HUES6 (cell line): ENCODE measurements around the gene NPFFR1.

Experiments
- H3K27ac ChIP-seq: 2 replicates; pipeline ENCODE4 v1.7.0; 2013; ENCODE audit warnings: low read depth, mild to moderate bottlenecking, low read length, inconsistent platforms
- H3K27me3 ChIP-seq: 2 replicates; pipeline ENCODE4 v1.6.1; 2013; ENCODE audit warnings: low read length; ENCODE audit not compliant: control insufficient read depth, insufficient read depth
- H3K36me3 ChIP-seq: 2 replicates; pipeline ENCODE4 v1.6.1; 2013; ENCODE audit warnings: low read length; ENCODE audit not compliant: control insufficient read depth, insufficient read depth
- H3K4me1 ChIP-seq: 2 replicates; pipeline ENCODE4 v1.6.1; 2013; ENCODE audit warnings: low read length; ENCODE audit not compliant: control insufficient read depth, insufficient read depth
- H3K4me3 ChIP-seq: 2 replicates; pipeline ENCODE4 v1.5.1; 2013; ENCODE audit warnings: low read depth, low read length
- H3K9ac ChIP-seq: one replicate; pipeline ENCODE4 v1.6.1; 2013; ENCODE audit warnings: mild to moderate bottlenecking, low read length
- H3K9me3 ChIP-seq: 2 replicates; pipeline ENCODE4 v1.6.1; 2013; ENCODE audit warnings: low read depth, low read length; ENCODE audit not compliant: control insufficient read depth, insufficient read depth

NPFFR1 gene

DNA sequence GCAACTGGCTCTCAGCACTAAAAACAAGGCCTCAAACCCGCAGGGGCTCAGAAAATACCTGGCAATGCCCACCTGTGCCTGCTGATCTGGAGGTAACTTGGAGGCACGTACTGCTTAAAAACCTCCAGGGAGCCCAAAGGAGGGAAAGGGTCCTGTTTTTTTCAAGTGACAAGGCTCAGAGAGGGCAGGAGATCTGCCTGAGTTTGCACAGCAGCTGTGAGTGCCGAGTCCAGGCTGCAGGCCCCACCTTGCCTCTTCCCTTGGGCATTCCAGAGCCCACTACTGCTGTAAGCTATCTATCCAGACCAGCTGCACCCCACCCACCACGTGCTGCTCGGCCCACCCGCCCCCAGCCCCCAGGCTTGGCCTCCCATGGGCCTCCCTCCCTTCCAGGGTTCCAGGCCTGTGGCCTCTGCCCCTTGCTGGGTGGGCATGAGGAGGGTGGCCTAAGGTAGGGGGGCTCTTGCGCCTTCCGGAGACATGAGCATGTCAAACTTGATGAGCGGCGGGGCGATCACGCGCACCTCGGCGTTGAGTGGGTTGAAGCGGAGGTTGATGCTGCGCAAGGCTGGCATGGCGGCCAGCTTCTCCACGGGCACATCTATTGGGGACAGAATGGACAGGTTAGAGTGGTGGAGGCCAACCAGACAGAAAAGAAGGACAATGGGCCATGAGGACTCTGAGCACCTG lies 17.2 kb upstream of the NPFFR1 start:
- Histone ChIP-seq H3K9me3 (no peaks in the 10 kb centered on the region), H3K4me3 (no peak overlapping the region), H3K36me3 (peaks cover 2% of the 10 kb centered on the region; the same call in 1 of the 2 replicates), H3K9ac (no peak overlapping the region), H3K4me1 (no peaks in the 10 kb centered on the region), H3K27me3 (no peaks in the 10 kb centered on the region), H3K27ac (no peak overlapping the region)

DNA sequence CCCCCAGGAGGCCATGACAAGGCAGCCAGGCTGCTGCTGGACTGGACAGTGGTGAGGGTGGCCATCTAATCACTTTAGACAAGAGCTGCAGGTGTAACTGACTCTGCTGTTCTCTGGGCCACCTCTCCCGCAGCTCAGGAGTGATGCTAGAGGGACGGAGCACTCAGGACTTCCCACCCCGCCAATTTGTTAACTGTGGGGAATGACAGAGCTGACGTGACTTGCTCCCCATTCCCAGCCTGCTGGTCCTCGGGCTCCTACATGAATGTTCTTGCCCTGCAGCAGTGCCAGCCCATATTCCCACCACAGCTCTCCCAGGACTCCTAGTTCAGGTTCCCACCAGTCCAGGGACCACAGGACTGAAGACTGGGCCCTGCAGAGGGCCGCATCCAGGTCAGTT lies 16.7 kb upstream of the NPFFR1 start:
- Histone ChIP-seq H3K9me3 (no peaks in the 10 kb centered on the region), H3K4me3 (no peak overlapping the region), H3K36me3 (peaks cover 2% of the 10 kb centered on the region; the same call in 1 of the 2 replicates), H3K4me1 (no peaks in the 10 kb centered on the region), H3K9ac (no peak overlapping the region), H3K27me3 (no peaks in the 10 kb centered on the region), H3K27ac (no peak overlapping the region)

DNA sequence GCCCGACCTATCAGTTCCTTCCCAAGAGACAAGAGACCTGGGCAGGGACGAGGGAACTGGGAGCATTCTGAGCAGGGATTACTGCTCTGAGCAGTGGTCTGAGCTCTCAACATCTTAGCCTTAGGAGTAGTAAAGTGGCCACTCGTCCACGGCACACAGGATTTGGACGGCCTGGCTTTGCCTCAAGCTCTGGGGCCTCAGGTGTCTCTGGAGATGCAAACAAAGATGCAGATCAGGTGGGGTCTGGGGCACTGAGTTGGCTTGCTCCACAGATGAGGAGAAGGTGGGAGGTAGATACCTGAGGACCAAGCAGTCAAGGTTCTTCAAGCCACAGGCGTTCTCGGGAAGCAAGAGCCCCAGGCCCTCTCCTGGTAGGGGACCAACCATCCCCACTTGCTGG lies 16.1 kb upstream of the NPFFR1 start:
- Histone ChIP-seq H3K27ac (no peak overlapping the region), H3K4me1 (no peaks in the 10 kb centered on the region)

DNA sequence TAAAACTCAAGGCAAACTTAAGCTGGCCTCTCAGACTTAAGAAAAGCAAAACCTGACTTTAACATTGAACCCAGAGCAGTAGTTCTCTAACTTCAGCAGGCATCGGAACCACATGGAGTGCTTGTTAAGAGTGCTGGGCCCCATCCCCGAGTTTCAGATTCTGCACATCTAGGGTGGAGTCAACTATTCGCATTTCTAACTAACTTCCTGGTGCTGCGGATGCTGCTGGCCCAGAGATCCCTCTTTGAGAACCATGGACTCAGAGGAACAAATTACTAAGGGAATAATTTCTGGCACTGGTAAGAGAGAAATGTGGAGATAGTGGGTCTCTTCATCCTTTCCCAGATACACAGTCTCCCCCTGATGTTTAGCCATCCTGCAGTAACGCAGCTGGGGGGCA lies 14.6 kb upstream of the NPFFR1 start:
- no peaks in the 10 kb centered on the region for H3K9me3 ChIP-seq
- peaks cover 2% of the 10 kb centered on the region; the same call in 1 of the 2 replicates for H3K36me3 ChIP-seq
- no peak overlapping the region for H3K27ac ChIP-seq
- H3K4me1 ChIP-seq: no peaks in the 10 kb centered on the region
- no peak overlapping the region for H3K4me3 ChIP-seq
- H3K27me3 ChIP-seq: no peaks in the 10 kb centered on the region
- no peak overlapping the region for H3K9ac ChIP-seq

More for the DNA sequence above, 16.1 kb upstream of the NPFFR1 start:
- H3K27me3 ChIP-seq: no peaks in the 10 kb centered on the region
- H3K9ac ChIP-seq: no peak overlapping the region
- H3K9me3 ChIP-seq: no peaks in the 10 kb centered on the region
- H3K36me3 ChIP-seq: peaks cover 2% of the 10 kb centered on the region; the same call in 1 of the 2 replicates
- H3K4me3 ChIP-seq: no peak overlapping the region

DNA sequence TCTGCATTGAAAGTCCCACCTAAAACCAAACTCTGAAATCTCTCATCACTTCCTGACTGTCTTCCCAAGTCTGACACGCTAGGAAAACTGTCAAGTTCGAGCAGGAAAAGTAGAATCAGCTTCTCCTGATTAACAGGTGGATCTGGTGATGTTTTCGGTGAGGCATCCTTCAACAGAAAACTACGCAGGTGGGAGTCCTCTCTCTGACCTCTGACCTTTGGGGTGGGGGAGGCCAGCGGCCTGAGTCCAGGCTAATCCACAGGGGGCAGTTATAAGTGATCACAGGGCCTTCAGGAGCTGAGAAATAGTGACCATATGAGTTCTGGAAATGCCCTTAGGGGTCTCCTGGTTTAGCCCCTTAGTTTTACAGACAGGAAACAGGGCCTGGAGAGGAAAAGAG lies 13.4 kb upstream of the NPFFR1 start:
- no peak overlapping the region for H3K4me3 ChIP-seq
- peaks cover 2% of the 10 kb centered on the region; the same call in 1 of the 2 replicates for H3K36me3 ChIP-seq
- no peaks in the 10 kb centered on the region for H3K4me1 ChIP-seq
- H3K27ac ChIP-seq: no peak overlapping the region
- no peaks in the 10 kb centered on the region for H3K27me3 ChIP-seq
- no peaks in the 10 kb centered on the region for H3K9me3 ChIP-seq
- H3K9ac ChIP-seq: no peak overlapping the region

DNA sequence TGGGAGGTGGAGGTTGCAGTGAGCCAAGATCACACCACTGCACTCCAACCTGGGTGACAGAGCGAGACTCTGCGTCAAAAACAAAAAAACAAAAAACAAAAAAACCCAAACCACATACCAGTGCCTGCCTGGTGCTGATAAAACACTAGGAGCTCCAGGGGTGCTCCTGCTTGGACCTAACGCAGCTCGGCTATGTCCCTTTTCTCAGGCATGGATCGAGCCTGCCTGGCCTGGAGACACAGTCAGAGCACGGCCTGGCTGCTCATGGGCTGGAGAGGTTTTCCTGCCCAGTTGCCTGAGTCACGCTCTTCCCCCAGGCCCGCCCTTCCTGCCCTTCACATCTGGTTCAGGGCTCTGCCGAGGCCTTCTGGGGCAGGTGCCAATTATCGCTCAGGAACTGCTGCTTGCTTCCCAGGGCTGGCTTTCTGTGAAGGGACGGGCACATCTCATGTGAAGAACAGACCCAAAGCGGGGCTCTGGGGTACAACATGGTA lies 12.6 kb upstream of the NPFFR1 start:
- no peaks in the 10 kb centered on the region for H3K9me3 ChIP-seq
- no peak overlapping the region for H3K27ac ChIP-seq
- H3K4me1 ChIP-seq: no peaks in the 10 kb centered on the region
- no peak overlapping the region for H3K9ac ChIP-seq
- H3K36me3 ChIP-seq: peaks cover 2% of the 10 kb centered on the region; the same call in 1 of the 2 replicates
- H3K4me3 ChIP-seq: no peak overlapping the region
- H3K27me3 ChIP-seq: no peaks in the 10 kb centered on the region

DNA sequence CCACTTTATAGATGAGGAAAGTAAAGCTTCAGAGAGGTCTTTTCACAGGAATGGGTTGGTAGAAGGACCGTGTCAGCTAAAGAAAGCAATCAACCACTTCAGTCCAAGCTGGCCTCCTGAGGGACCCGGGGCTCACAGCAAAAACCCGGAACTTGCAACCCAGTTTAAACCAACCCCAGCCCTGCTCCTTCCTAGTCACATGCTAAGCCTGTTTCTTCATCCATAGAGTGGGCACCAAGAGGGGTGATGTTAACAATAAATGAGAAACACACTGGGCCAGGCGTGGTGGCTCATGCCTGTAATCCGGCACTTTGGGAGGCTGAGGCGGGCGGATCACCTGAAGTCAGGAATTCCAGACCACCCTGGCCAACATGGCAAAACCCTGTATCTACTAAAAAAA lies 12.1 kb upstream of the NPFFR1 start:
- no peak overlapping the region for H3K9ac ChIP-seq

DNA sequence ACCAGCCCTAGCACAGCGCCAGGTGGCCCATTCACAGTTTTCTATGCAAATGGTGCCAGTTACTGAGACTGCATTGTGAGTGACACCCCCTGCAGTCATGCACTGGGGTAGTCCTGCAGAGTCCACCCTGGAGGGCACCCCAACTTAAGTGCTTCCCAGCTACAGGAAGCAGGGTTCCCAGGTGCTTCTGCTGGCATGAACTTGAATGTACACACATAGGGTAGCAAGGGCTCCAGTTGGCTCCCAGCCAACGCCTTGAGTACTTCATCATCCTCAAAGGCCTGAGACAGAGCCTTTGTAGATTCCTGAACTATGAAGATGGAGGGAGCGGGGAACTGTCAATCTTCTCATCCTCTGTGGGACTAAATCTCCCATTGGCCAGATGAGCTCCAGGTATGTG lies 11.5 kb upstream of the NPFFR1 start:
- Histone ChIP-seq H3K4me3 (no peak overlapping the region), H3K36me3 (no peaks in the 10 kb centered on the region), H3K27me3 (no peaks in the 10 kb centered on the region), H3K27ac (no peak overlapping the region), H3K9ac (no peak overlapping the region), H3K4me1 (no peaks in the 10 kb centered on the region), H3K9me3 (no peaks in the 10 kb centered on the region)

More for the DNA sequence above, 12.1 kb upstream of the NPFFR1 start:
- H3K36me3 ChIP-seq: no peaks in the 10 kb centered on the region
- H3K4me1 ChIP-seq: no peaks in the 10 kb centered on the region
- H3K27ac ChIP-seq: no peak overlapping the region
- H3K9me3 ChIP-seq: no peaks in the 10 kb centered on the region
- H3K27me3 ChIP-seq: no peaks in the 10 kb centered on the region
- H3K4me3 ChIP-seq: no peak overlapping the region

DNA sequence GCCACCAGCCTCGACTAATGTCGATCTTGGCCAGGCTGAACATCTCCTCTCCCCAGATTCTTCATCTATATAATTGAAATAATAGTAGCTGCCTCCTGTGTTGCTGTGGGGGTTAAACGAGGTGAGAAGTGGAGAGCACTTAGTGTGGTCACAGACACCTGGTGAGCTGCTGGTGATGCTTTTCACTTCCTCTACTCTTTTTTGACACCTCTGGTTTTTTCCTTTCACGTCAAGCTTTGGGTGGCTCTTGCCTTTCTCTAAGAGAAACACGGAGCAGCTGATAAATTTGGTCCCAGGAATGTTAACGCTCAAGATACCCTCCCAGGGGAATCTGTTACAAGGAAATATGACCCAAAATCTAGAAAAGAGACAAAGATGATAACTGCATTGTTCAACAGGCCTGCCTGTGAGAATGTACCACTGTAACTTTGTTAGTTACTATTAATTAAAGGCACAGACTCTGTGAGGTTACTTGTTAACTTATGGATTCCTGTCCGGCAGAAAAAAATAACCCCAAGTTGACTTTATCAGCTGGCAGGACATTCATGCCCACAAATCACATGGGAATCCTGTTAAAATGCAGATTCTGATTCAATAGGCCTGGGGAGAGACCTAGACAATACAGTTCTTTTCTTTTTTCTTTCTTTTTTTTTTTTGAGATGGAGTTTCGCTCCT lies 9.5 kb upstream of the NPFFR1 start:
- no peak overlapping the region for H3K9ac ChIP-seq

DNA sequence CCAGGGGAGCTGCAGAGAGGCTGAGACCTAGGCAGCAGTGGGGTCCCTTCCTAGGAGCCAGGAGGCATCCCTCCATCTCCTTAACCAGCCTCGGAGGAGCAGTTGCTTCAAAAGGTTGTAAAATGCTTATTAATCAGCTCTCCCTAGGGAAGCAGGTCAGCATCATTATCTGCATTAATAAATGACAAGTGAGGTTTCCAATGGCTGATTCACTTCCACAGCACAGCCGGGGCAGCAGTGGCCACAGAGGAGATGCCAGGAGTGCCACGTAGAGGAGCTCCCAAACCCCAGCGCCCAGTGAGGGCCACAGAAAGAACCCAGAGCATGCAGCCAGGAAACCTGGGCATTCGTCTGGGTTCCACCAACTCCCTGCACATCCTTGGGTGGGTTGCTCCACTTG lies 8.2 kb upstream of the NPFFR1 start:
- Histone ChIP-seq H3K9ac (no peak overlapping the region), H3K27me3 (peaks cover 10% of the 10 kb centered on the region; the same call in 1 of the 2 replicates), H3K4me1 (no peaks in the 10 kb centered on the region), H3K36me3 (no peaks in the 10 kb centered on the region), H3K9me3 (no peaks in the 10 kb centered on the region), H3K4me3 (no peak overlapping the region), H3K27ac (no peak overlapping the region)

More for the DNA sequence above, 9.5 kb upstream of the NPFFR1 start:
- Histone ChIP-seq H3K36me3 (no peaks in the 10 kb centered on the region), H3K27ac (no peak overlapping the region), H3K9me3 (no peaks in the 10 kb centered on the region), H3K27me3 (peaks cover 5% of the 10 kb centered on the region; the same call in 1 of the 2 replicates), H3K4me1 (no peaks in the 10 kb centered on the region), H3K4me3 (no peak overlapping the region)

DNA sequence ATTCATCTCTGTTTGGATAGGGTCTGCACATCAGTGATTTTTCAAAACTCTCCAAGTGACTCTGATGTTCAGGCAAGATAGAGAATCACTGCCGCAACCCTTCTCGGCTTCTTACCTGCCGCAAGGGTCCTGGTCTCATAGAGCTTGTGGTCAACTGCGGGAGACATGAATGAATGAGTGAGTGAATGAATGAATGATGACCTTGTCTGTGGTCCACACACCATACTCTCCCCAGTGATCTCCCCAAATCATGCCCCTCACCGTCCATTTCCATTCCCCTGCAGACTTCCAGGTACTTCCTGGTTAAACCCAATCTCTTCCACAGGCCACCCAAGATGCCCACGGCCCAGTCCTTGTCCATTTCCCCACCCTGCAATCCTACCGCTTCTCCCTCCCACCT lies 5.9 kb upstream of the NPFFR1 start:
- Histone ChIP-seq H3K36me3 (no peaks in the 10 kb centered on the region), H3K27ac (no peak overlapping the region), H3K4me1 (no peaks in the 10 kb centered on the region), H3K9ac (no peak overlapping the region), H3K4me3 (no peak overlapping the region), H3K27me3 (peaks cover 25% of the 10 kb centered on the region), H3K9me3 (no peaks in the 10 kb centered on the region)
